ENCODE results near the gene HDAC8. TPM values are rescaled to one million over a fixed set of nuclear protein-coding genes. Genes with fewer than 3 reads are reported as not detected.

The HDAC8 gene
- total RNA-seq, 4 donors from 2014 or later = 9.0 to 18.1 (median 14.2) TPM

DNA sequence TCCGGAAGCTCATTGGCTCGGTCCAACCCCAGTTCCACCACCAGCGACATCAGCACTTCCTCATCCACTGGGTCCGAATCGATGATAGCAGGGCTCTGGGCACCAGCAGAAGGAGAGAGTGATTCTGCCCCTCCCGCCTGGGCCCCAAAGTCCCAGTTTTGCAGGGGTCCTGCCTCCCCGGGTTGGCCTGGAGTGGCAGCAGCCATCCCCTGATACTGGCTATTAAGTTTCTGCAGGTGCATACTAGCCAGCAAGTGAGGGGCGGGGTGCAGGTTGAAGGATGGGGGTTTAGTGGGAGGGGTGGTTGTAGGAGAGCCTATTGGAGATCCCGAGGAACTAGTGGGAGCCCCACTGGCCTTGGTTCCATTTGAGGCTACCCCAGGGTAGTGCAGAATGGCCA lies 270.9 kb downstream of the HDAC8 start:
- Histone ChIP-seq H3K27ac (no peak overlapping the region), H3K9me3 (no peaks in the 10 kb centered on the region), H3K4me1 (peaks cover 0 to 7% of the 10 kb centered on the region in 2 donors), H3K36me3 (no peaks in the 10 kb centered on the region), H3K4me3 (no peak overlapping the region), H3K27me3 (peaks cover 2 to 54% (median 19%) of the 10 kb centered on the region in 3 donors)
- ATAC-seq = no peak
- DNase-seq = no peak
- intact Hi-C loops (cut with DNase I; ENCODE audit: low total_unique reads) = loop anchor here (10.0 kb wide), 1 partner anchor 163 kb away; no protein-coding TSS in a partner anchor
- no peak for TF ChIP-seq POLR2A (IDR thresholded peaks at IDR 0.05)
- TF ChIP-seq, protein P1, sequence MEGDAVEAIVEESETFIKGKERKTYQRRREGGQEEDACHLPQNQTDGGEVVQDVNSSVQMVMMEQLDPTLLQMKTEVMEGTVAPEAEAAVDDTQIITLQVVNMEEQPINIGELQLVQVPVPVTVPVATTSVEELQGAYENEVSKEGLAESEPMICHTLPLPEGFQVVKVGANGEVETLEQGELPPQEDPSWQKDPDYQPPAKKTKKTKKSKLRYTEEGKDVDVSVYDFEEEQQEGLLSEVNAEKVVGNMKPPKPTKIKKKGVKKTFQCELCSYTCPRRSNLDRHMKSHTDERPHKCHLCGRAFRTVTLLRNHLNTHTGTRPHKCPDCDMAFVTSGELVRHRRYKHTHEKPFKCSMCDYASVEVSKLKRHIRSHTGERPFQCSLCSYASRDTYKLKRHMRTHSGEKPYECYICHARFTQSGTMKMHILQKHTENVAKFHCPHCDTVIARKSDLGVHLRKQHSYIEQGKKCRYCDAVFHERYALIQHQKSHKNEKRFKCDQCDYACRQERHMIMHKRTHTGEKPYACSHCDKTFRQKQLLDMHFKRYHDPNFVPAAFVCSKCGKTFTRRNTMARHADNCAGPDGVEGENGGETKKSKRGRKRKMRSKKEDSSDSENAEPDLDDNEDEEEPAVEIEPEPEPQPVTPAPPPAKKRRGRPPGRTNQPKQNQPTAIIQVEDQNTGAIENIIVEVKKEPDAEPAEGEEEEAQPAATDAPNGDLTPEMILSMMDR (IDR thresholded peaks at IDR 0.05 in 4 of 5, conservative IDR thresholded peaks at IDR 0.05 in 1 of 5) = no peak
- in situ Hi-C loops (cut with MboI; ENCODE audit: low sequenced_read_pairs in 4 of 4) = no loop called here

DNA sequence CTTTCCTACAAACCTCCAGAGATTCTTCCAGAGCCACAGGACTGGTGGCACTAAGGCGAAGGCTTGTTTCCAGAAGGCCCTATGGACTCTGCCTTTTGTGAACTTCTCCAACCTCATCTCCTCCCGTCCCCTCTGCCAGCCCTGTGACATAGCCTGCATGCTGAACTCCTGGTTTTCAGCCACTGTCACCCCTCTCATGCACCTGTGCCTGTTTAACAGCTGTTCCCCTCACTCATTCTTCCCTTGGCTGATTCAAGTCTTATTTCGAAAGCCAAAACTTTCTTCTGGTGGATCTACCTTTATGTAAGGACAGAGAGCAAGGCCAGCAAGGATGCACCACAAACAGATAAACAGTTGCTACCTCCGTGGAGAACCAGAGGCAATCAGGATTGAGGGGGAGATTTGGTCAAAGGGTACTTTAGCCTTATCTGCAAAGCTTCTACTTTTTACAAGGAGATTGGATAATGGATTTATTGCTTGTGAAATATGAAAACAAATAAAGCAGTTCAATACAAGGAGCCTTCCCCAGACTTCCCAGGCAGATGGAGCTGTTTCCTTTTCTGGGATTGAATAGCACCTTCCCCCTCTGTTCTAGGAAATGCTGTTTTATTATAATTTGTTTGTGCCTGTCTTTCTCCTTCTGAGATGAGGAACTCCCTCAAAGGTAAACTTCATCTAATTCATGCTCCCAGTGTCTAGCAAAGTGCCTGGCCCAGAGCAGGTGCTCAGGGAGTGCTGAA lies 272.6 kb downstream of the HDAC8 start:
- intact Hi-C loops (cut with DNase I; ENCODE audit: low total_unique reads) (loop anchor here (10.0 kb wide), 1 partner anchor 165 kb away; no protein-coding TSS in a partner anchor), in situ Hi-C loops (cut with MboI; ENCODE audit: low sequenced_read_pairs in 4 of 4) (loop anchor here in 1 of 4 donors (25.0 kb wide), 1 partner anchor 237 kb away; no protein-coding TSS in a partner anchor)
- H3K9me3 ChIP-seq = no peaks in the 10 kb centered on the region
- no peaks in the 10 kb centered on the region for H3K36me3 ChIP-seq
- H3K27ac ChIP-seq = no peak overlapping the region
- no peak for TF ChIP-seq POLR2A (IDR thresholded peaks at IDR 0.05)
- TF ChIP-seq, protein P1 (IDR thresholded peaks at IDR 0.05 in 4 of 5, conservative IDR thresholded peaks at IDR 0.05 in 1 of 5) = no peak
- no peak for ATAC-seq
- peaks cover 2 to 44% (median 8%) of the 10 kb centered on the region in 3 donors for H3K27me3 ChIP-seq
- no peak overlapping the region for H3K4me3 ChIP-seq
- DNase-seq = no peak
- peaks cover 0 to 4% of the 10 kb centered on the region in 2 donors for H3K4me1 ChIP-seq

DNA sequence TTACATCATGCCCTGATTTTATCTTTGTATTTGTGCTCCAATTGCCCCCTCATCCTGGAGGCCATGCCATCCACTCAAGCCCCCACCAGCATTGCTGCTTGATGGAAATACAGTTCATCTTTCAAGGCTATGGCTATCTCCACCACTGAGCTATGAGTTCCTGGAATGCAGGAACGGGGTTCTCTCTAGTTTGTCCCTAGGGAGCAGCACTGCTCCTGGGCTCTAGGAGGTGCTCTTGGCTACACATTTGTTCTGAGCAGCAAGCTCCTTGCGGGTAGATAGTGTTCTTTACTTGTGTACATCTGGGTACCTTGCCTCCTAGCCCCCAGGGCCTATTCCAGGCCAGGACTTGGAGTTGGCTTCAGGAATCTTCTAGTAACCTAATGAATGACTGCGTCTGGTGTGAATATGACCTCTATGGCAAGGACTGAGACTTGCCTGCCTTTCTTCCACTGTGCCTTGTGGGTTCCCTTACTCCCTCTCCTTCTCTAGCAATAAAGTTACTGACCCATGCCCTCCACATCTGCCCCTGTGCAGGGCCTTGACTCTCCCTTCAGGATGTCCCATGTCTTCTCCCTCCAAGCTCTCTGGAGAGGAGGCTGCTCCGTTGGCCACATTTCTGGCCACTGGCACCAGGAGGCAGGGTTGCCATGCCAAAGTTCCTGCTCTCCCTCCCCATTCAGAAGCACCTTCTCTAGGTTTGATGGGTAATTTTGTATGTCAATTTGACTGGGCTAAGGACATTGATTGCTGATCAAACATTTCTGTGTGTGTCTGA lies 274.5 kb downstream of the HDAC8 start:
- H3K9me3 ChIP-seq = no peaks in the 10 kb centered on the region
- no peak overlapping the region for H3K27ac ChIP-seq
- in situ Hi-C loops (cut with MboI; ENCODE audit: low sequenced_read_pairs in 4 of 4) (loop anchor here in 1 of 4 donors (25.0 kb wide), 1 partner anchor 239 kb away; no protein-coding TSS in a partner anchor), intact Hi-C loops (cut with DNase I; ENCODE audit: low total_unique reads) (no loop called here)
- no peak overlapping the region for H3K4me3 ChIP-seq
- ATAC-seq = no peak
- no peaks in the 10 kb centered on the region for H3K4me1 ChIP-seq
- peaks cover 0 to 25% (median 0%) of the 10 kb centered on the region in 3 donors for H3K27me3 ChIP-seq
- no peak for DNase-seq
- no peaks in the 10 kb centered on the region for H3K36me3 ChIP-seq
- TF ChIP-seq POLR2A (IDR thresholded peaks at IDR 0.05) = no peak
- TF ChIP-seq, protein P1 (IDR thresholded peaks at IDR 0.05 in 4 of 5, conservative IDR thresholded peaks at IDR 0.05 in 1 of 5) = no peak

DNA sequence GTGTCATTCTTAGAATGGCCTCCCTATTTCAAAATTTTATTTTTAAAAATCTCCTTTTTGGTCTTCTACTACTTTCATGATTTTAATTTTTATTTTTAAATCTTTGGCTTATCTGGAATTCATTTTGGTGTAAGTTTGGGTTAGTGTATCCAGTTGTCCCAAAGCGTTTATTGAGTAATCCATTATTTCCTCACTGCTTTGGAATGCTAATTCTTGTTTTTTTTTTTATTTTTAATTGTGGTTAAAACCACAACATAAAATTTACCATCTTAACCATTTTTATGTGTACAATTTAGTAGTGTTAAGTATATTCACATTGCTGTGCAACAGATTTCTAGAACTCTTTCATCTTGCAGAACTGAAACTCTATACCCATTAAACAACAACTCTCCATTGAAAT lies 275.7 kb downstream of the HDAC8 start:
- H3K27ac ChIP-seq = no peak overlapping the region
- H3K9me3 ChIP-seq = no peaks in the 10 kb centered on the region
- ATAC-seq = no peak
- no peaks in the 10 kb centered on the region for H3K36me3 ChIP-seq
- H3K4me1 ChIP-seq = no peaks in the 10 kb centered on the region
- intact Hi-C loops (cut with DNase I; ENCODE audit: low total_unique reads) = no loop called here
- in situ Hi-C loops (cut with MboI; ENCODE audit: low sequenced_read_pairs in 4 of 4) = loop anchor here in 1 of 4 donors (25.0 kb wide), 1 partner anchor 240 kb away; no protein-coding TSS in a partner anchor
- DNase-seq = no peak
- TF ChIP-seq, protein P1 (IDR thresholded peaks at IDR 0.05 in 4 of 5, conservative IDR thresholded peaks at IDR 0.05 in 1 of 5) = no peak
- no peak for TF ChIP-seq POLR2A (IDR thresholded peaks at IDR 0.05)
- H3K4me3 ChIP-seq = no peak overlapping the region
- H3K27me3 ChIP-seq = peaks cover 0 to 21% (median 0%) of the 10 kb centered on the region in 3 donors

Data from gastrocnemius medialis (tissue), 4 donors.